SK-N-DZ (cell line): ENCODE data around the gene LYPD6B.
A peak's percentile ranks its signal among the peaks of the same experiment; 100 is the strongest.
"Not testable (repeated sequence)": the region's sequence is repeated elsewhere in the genome, so short reads cannot be mapped to it uniquely, and the experiment has no call there.

Experiments
- DNase-seq: peaks from one replicate; pipeline ENCODE4 v3.0.0-alpha.2; 2015; ENCODE audit warnings: low spot score

LYPD6B gene

DNA sequence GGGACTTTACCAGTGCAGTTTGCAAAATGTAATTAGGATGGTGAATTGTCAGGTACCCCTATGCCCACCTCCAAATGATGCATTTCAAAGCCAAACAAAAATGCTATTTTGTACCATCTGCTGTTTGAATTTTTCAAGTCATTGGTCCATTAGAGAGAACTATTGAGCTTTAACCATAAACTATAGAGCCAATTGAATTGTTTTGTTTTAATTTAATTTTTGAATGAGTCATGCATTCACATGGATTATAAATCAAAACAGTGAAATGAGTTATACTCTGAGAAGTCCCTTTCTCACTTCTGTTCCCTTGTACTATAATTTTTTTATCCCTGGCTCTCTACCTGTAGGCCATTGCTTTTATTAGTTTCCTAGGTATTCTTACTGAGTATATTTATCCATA, 151.3 kb downstream of the LYPD6B start:
- DNase-seq, result no peak

DNA sequence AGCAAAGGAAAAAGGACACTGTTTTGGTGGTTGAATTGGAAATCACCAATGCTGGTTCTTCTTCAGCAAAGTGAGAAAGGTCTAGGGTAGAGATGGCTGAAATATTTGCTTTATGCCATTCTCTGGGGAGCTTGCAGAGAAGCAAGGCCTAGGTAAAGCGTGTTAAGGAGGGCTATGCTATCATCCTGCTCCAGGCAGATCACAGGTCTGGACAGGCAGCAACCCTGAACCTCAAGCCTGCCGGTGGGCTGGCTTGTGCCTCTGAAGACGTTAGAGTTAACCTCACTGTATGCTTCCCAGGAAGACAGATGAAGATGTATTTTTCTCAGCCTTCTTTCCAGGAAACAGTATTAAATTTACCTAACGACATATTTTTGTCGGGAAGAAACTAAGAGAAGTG, 153.4 kb downstream of the LYPD6B start:
- no peak for DNase-seq

- no peak for DNase-seq
Measured at GRCh38 chr2:149192427-149192826, 153.9 kb downstream of the LYPD6B start.

- no peak for DNase-seq
Measured at GRCh38 chr2:149200109-149200520, 161.6 kb downstream of the LYPD6B start.

- DNase-seq, result no peak
Measured at GRCh38 chr2:149204686-149205085, 166.2 kb downstream of the LYPD6B start.

GRCh38 chr2:149205143-149205542, 166.6 kb downstream of the LYPD6B start:
- peak; percentile 52 for DNase-seq

GRCh38 chr2:149213764-149214493, 175.4 kb downstream of the LYPD6B start:
- DNase-seq, result no peak

DNA sequence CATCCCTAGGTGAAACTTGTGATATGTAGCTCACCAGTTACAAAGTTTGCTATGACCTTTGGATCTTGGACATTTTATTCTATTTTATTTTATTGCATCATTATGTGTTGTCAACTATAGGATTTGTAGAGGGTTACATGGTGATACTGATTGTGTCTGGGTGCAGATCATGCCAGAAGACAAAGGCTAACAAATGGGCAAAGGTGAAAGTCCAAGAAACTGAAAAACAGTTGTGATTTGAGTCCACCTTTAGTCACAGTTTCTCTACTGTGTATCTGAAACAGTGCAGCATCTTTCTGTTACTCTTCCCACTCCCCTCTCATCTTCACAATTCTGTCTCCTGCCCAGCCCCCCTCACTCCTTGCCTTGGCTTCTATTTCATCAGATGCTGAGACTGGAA, 180.0 kb downstream of the LYPD6B start:
- no peak for DNase-seq

GRCh38 chr2:149219856-149220255, 181.4 kb downstream of the LYPD6B start:
- peak; percentile 44 for DNase-seq

GRCh38 chr2:149221002-149221401, 182.5 kb downstream of the LYPD6B start:
- DNase-seq, result peak; percentile 20

DNA sequence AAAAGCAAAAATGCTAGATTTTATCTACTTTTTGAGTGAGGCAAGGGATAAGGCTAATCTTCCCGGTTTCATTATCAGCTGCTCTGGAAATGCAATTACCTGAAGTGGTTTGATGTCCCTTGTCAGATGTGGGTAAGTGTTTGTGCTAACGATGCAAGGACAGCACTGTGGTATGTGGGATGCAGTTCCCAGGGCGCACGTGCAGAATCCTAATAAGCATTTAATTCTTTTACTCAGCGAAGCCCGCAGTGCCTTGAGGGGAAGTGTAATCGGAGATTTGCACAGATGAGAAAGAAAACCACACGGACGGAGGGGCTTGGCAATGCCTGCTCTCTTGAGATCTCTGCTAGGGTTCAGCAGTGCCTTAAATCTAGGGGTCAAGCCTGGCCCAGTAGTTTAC, 183.4 kb downstream of the LYPD6B start:
- peak; percentile 80 for DNase-seq

DNA sequence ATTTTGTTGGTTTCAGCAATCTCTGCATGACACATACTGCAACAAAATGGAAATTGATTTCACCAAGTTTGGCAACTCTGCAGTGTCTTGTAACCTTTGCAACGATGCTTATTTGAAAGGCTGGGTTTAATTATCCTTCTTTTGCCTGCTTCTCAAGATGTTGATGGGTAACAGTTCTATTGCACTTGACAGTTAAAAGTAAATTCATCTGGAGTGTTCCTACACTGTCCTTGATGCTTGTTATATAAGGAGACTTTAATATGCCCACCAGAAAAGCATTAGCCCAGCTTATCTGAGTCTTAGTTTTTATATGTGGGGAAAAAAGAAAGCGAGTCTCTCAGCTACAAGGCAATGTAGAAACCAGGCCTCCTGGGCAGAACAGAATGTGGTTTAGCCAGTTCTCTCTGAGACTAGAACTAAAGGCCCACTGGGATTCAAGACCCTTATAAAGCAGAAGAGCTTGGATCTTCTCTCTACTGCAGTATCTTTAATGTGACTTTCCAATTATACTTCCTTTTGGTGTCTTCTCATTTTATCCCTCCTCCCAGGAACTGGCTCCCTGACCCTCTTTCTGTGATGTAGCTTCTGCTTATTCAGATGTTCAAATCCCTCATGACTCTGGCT, 185.1 kb downstream of the LYPD6B start:
- peak; percentile 89 for DNase-seq

GRCh38 chr2:149224543-149224942, 186.0 kb downstream of the LYPD6B start:
- no peak for DNase-seq

GRCh38 chr2:149225446-149225845, 186.9 kb downstream of the LYPD6B start:
- no peak for DNase-seq

DNA sequence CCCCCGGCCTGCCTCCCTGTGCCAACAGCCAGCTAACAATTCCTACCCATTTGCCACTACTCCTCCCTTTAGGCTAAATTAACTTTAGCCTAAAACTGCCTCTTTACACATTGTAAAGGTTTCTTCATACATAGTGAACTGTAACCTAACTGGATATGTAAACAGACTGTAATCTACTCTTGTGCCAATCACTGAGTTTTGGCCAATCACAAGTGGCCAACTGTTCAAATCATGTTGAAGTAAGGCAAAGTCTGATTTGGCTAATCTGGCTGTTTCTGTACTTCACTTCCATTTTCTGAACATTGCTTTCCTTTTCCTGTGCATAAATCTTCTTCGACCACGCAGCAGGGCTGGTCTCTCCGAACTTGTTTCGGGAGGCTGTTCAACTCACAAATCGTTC, 188.3 kb downstream of the LYPD6B start:
- DNase-seq, result no peak

DNA sequence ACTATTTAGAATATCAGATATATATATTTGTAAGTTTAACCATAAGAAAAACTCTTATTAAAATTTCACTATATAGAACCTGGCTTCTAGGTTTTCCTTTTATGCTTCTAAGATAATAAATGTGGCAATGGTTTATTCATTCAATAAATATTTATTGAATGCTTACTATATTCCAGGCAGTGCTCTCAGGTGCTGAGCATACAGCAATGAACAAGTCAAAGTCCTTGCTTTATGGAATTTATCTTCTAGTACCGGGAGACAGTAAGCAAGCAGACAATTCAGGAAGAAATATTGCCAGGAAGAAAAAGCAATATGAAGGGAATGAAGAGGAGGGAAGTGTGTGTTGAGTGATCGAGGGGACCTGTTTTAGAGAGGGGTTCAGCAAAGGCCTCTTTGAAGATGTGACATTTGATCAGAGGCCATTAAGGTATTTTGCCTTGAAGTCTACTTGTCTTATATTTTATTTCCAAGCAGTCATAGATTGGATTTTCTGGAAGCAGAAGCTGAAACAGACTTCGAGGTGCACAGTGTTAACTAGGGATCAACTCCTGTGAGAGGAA, 197.4 kb downstream of the LYPD6B start:
- DNase-seq, result no peak

DNA sequence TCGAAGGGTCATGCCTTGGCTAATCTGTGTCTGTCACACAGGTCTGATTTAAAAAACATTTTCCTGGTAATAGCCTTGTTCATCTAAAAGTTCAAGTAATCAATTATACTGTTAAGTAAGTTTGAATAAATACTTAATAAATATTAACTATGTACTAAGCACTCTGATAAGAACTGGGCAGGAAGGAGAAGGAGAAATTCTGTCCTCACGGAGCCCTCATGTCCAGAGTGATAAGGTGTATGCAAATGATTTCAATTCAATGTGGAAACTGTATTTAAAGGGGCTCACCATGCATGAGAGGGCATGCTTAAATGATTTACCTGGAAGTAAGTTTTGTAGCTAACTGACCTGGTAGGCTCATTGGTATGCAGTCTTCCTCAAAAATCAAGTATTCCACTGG, 197.9 kb downstream of the LYPD6B start:
- no peak for DNase-seq

GRCh38 chr2:149246186-149246585, 207.7 kb downstream of the LYPD6B start:
- no peak for DNase-seq

- DNase-seq, result not testable (repeated sequence)
Measured at GRCh38 chr2:149251436-149251835, 212.9 kb downstream of the LYPD6B start.

DNA sequence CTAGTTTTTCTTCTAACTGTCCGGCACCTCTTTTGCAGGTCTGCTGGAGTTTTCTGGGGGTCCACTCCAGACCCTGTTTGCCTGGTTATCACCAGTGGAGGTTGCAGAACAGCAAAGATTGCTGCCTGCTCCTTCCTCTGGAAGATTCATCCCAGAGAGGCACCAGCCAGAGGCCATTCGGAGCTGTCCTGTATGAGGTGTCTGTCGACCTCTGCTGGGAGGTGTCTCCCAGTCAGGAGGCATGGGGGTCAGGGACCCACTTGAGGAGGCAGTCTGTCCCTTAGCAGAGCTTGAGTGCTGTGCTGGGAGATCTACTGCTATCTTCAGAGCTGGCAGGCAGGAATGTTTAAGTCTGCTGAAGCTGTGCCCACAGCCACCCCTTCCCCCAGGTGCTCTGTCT, 218.4 kb downstream of the LYPD6B start:
- DNase-seq, result not testable (repeated sequence)

GRCh38 chr2:149258531-149258930, 220.0 kb downstream of the LYPD6B start:
- DNase-seq, result no peak

GRCh38 chr2:149259136-149259535, 220.6 kb downstream of the LYPD6B start:
- DNase-seq, result no peak

DNA sequence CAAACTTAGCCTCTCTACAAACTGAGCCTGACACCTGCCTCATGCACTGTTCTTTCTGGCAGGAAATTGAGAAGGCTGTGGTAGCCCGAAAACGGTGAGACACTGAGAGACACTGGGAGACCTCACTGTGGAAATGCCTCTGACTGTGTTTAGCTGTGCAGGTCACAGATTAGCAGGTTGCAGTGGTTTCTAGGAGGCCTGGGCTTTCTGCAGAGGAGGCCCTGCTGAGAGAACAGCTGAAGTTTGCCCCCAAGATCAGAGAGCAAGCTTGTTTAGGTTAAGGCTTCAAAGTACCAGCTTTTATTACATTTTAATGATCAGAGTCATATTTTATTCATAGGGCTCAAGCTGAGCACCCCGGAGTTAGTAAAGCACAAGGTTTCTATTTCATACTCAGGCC, 223.2 kb downstream of the LYPD6B start:
- DNase-seq, result no peak
